SK-N-MC (cell line): ENCODE measurements around the gene LOC128125822.

Source experiments
- EZH2 ChIP-seq: fragments of 200-600 bp; sonication (generic); IDR thresholded peaks from one replicate; pipeline ENCODE4 v1.6.1; 2017; ENCODE audit warnings: antibody characterized with exemption
- FOXP2 ChIP-seq: optimal IDR thresholded peaks from 2 replicates; pipeline ENCODE3; 2011; ENCODE audit warnings: mild to moderate bottlenecking, moderate library complexity; ENCODE audit not compliant: insufficient read depth; ENCODE audit errors: extremely low read length, control extremely low read depth
- POLR2AphosphoS5 ChIP-seq: IDR thresholded peaks from 2 replicates; pipeline ENCODE4 v1.6.1; 2012; ENCODE audit warnings: mild to moderate bottlenecking, low read depth, low read length, borderline replicate concordance

DNA sequence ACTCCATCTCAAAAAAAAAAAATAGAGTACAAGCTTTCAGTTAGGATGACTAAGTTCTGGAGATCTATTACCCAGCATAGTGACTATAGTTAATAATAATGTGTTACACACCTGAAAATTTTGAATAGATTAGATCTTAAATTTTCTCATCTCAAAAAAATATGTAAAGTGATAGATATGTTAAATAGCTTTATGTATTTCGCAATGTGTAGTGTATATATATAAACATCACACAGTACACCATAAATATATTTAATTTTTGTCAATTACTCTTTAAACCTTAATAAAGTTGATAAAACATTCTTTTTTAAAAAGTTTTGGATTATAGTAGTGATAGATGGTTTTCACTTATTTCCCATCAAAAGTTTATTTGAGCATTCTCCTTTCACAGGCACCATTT is 25.6 kb upstream of the LOC128125822 start:
- TF ChIP-seq EZH2, result no peak
- no peak for TF ChIP-seq POLR2AphosphoS5
- no peak for TF ChIP-seq FOXP2
